MM.1S (cell line): ENCODE results near the gene NSL1.
"Not testable (repeated sequence)": the region's sequence is repeated elsewhere in the genome, so short reads cannot be mapped to it uniquely, and the experiment has no call there.

Source experiments
- DNase-seq: peaks from one replicate; pipeline ENCODE4 v3.0.0-alpha.2; 2015
- H2AFZ ChIP-seq: fragments of 300-600 bp; sonication (generic); 2 replicates; pipeline ENCODE4 v1.6.0; 2016; ENCODE audit warnings: antibody characterized with exemption, low read length
- H3F3A ChIP-seq: fragments of 300-600 bp; sonication (generic); 2 replicates; pipeline ENCODE4 v1.6.1; 2016; ENCODE audit warnings: mild to moderate bottlenecking, antibody characterized with exemption, low read length, moderate library complexity, mixed read lengths; ENCODE audit not compliant: insufficient read depth
- H3K27ac ChIP-seq: fragments of 300-600 bp; sonication (generic); 2 replicates; pipeline ENCODE4 v1.5.1; 2016; ENCODE audit warnings: mild to moderate bottlenecking, low read length
- H3K27me3 ChIP-seq: fragments of 300-600 bp; sonication (generic); replicated peaks from 2 replicates; pipeline ENCODE4 v1.6.0; 2016; ENCODE audit warnings: low read length; ENCODE audit not compliant: insufficient read depth
- H3K36me3 ChIP-seq: fragments of 300-600 bp; sonication (generic); replicated peaks from 2 replicates; pipeline ENCODE4 v1.6.1; 2016; ENCODE audit warnings: mild to moderate bottlenecking, low read length, mixed read lengths; ENCODE audit not compliant: insufficient read depth
- H3K4me1 ChIP-seq: fragments of 300-600 bp; sonication (generic); 2 replicates; pipeline ENCODE4 v1.6.1; 2016; ENCODE audit warnings: low read length, mixed read lengths
- H3K4me2 ChIP-seq: fragments of 300-600 bp; sonication (generic); 2 replicates; pipeline ENCODE4 v1.6.0; 2016; ENCODE audit warnings: low read depth, low read length
- H3K4me3 ChIP-seq: fragments of 300-600 bp; sonication (generic); 2 replicates; pipeline ENCODE4 v1.5.1; 2016; ENCODE audit warnings: low read length, mixed read lengths
- H3K79me2 ChIP-seq: fragments of 300-600 bp; sonication (generic); 2 replicates; pipeline ENCODE4 v1.6.1; 2016; ENCODE audit warnings: mixed run types, low read length, mixed read lengths
- H3K9ac ChIP-seq: fragments of 300-600 bp; sonication (generic); 2 replicates; pipeline ENCODE4 v1.6.1; 2016; ENCODE audit warnings: low read length, mixed read lengths
- H3K9me2 ChIP-seq: fragments of 300-600 bp; sonication (generic); replicated peaks from 2 replicates; pipeline ENCODE4 v1.6.1; 2016; ENCODE audit warnings: mild to moderate bottlenecking, low read length, mixed read lengths; ENCODE audit not compliant: insufficient read depth
- H3K9me3 ChIP-seq: fragments of 300-600 bp; sonication (generic); replicated peaks from 2 replicates; pipeline ENCODE4 v1.6.1; 2016; ENCODE audit warnings: mild to moderate bottlenecking, low read length, mixed read lengths; ENCODE audit not compliant: insufficient read depth
- H4K20me1 ChIP-seq: fragments of 300-600 bp; sonication (generic); 2 replicates; pipeline ENCODE4 v1.6.1; 2016; ENCODE audit warnings: mild to moderate bottlenecking, low read length, moderate library complexity, mixed read lengths; ENCODE audit not compliant: insufficient read depth
- EZH2 ChIP-seq: fragments of 300-600 bp; sonication (generic); optimal IDR thresholded peaks from 2 replicates; pipeline ENCODE3; 2017; ENCODE audit warnings: low read depth, mild to moderate bottlenecking, antibody characterized with exemption, low read length, mixed read lengths
- EZH2phosphoT487 ChIP-seq: fragments of 300-600 bp; sonication (generic); IDR thresholded peaks from 2 replicates; pipeline ENCODE4 v1.6.1; 2018; ENCODE audit warnings: antibody characterized with exemption, low read length
- TF ChIP-seq, protein P1 (sequence below): fragments of 300-600 bp; sonication (generic); IDR thresholded peaks from 2 replicates; pipeline ENCODE4 v1.5.1; 2016; ENCODE audit warnings: antibody characterized with exemption, low read length, mixed read lengths

NSL1 gene

DNA sequence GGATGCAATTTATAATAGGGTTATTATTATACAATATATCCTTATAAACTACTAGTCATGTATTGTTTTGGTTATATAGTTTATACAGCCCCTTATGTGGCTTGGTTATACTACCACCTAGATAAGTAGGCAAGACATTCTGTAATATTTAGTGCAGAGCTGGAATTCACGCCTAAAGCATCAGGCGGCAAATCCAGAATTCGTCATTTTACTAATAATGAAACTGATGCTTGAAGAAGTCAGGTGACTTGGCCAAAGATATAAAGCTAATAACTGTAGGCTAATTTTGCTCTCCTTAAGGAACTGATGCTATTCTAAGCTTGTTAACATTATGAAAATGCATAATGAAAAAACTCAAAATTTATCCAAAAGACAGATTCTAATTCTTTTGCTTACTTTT, 10.8 kb downstream of the NSL1 start:
- no peaks in the 10 kb centered on the region for H3K4me1 ChIP-seq
- no peak overlapping the region for H3K27ac ChIP-seq
- H3K79me2 ChIP-seq = no peaks in the 10 kb centered on the region
- H3K27me3 ChIP-seq = no peaks in the 10 kb centered on the region
- no peak overlapping the region for H3K4me2 ChIP-seq
- 0 out of 2 replicates have a peak, but pooled peaks cover 7% of the 10 kb centered on the region for H3K36me3 ChIP-seq
- no peak for DNase-seq
- no peaks in the 10 kb centered on the region for H4K20me1 ChIP-seq
- H3K4me3 ChIP-seq = no peak overlapping the region
- TF ChIP-seq, protein P1, sequence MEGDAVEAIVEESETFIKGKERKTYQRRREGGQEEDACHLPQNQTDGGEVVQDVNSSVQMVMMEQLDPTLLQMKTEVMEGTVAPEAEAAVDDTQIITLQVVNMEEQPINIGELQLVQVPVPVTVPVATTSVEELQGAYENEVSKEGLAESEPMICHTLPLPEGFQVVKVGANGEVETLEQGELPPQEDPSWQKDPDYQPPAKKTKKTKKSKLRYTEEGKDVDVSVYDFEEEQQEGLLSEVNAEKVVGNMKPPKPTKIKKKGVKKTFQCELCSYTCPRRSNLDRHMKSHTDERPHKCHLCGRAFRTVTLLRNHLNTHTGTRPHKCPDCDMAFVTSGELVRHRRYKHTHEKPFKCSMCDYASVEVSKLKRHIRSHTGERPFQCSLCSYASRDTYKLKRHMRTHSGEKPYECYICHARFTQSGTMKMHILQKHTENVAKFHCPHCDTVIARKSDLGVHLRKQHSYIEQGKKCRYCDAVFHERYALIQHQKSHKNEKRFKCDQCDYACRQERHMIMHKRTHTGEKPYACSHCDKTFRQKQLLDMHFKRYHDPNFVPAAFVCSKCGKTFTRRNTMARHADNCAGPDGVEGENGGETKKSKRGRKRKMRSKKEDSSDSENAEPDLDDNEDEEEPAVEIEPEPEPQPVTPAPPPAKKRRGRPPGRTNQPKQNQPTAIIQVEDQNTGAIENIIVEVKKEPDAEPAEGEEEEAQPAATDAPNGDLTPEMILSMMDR = no peak
- TF ChIP-seq EZH2 (no peak), EZH2phosphoT487 (no peak)
- H3K9me3 ChIP-seq = no peaks in the 10 kb centered on the region
- H3F3A ChIP-seq = no peaks in the 10 kb centered on the region
- H3K9ac ChIP-seq = no peak overlapping the region
- H2AFZ ChIP-seq = no peak overlapping the region
- H3K9me2 ChIP-seq = no peaks in the 10 kb centered on the region

DNA sequence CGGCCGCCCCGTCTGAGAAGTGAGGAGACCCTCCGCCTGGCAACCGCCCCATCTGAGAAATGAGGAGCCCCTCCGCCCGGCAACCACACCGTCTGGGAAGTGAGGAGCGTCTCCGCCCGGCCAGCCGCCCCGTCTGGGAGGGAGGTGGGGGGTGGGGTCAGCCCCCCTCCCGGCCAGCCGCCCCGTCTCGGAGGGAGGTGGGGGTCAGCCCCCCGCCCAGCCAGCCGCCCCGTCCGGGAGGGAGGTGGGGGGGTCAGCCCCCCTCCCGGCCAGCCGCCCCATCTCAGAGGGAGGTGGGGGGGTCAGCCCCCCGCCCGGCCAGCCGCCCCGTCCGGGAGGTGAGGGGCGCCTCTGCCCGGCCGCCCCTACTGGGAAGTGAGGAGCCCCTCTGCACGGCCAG, 12.5 kb downstream of the NSL1 start:
- not testable (repeated sequence) for H3K36me3 ChIP-seq, H2AFZ ChIP-seq, H3K4me3 ChIP-seq, H3K4me1 ChIP-seq, H3K27ac ChIP-seq, H3F3A ChIP-seq, H3K9me3 ChIP-seq, H3K79me2 ChIP-seq, H4K20me1 ChIP-seq, H3K4me2 ChIP-seq, H3K27me3 ChIP-seq, DNase-seq, H3K9me2 ChIP-seq, H3K9ac ChIP-seq

DNA sequence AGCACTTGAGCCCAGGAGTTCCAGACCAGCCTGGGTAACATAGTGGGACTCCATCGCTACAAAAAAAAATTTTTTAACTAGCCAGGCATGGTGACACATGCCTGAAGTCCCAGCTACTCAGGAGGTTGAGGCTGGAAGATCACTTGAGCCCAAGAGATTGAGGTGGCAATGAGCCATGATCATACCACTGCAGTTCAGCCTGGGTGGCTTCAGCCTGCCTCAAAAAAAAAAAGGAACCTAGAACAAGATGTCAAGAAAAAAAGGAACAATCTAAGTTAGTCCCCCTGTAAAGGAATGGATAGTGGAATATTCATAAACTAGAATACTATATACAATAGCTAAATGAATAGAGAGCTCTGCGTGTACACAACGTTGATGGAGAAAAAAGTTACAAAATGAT, 14.4 kb downstream of the NSL1 start:
- Histone ChIP-seq H2AFZ (no peak overlapping the region), H3F3A (no peaks in the 10 kb centered on the region), H3K27me3 (no peaks in the 10 kb centered on the region), H3K4me3 (no peak overlapping the region), H3K79me2 (no peaks in the 10 kb centered on the region), H3K4me2 (no peak overlapping the region), H3K27ac (no peak overlapping the region), H3K9me2 (no peaks in the 10 kb centered on the region), H4K20me1 (no peaks in the 10 kb centered on the region), H3K9ac (no peak overlapping the region), H3K36me3 (0 out of 2 replicates have a peak, but pooled peaks cover 6% of the 10 kb centered on the region), H3K9me3 (no peaks in the 10 kb centered on the region), H3K4me1 (no peaks in the 10 kb centered on the region)
- DNase-seq = no peak
- TF ChIP-seq, protein P1 = no peak
- TF ChIP-seq EZH2 (no peak), EZH2phosphoT487 (no peak)

DNA sequence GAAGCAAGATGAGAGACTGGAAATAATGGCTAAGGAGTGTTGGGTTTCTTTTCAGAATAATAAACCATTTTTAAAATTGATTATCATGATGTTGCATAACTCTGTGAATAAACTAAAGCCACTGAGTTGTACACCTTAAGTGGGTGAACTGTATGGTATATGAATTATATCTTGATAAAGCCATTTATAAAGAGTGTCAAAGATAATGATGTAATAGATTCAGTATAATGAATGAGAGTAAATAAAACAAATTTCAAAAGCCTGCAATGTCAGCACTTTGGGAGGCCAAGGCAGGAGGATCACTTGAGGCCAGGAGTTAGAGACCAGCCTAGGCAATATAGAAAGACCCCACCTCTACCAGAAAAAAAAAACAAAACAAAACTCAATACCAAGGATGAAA, 16.3 kb downstream of the NSL1 start:
- no peaks in the 10 kb centered on the region for H3K27me3 ChIP-seq
- no peak overlapping the region for H3K4me2 ChIP-seq
- H3F3A ChIP-seq = no peaks in the 10 kb centered on the region
- TF ChIP-seq EZH2 (no peak), EZH2phosphoT487 (no peak)
- TF ChIP-seq, protein P1 = no peak
- no peaks in the 10 kb centered on the region for H3K36me3 ChIP-seq
- H3K9me2 ChIP-seq = no peaks in the 10 kb centered on the region
- H3K4me3 ChIP-seq = no peak overlapping the region
- no peak overlapping the region for H3K27ac ChIP-seq
- no peaks in the 10 kb centered on the region for H3K9me3 ChIP-seq
- H3K79me2 ChIP-seq = peaks cover 6% of the 10 kb centered on the region; the same call in 1 of the 2 replicates
- DNase-seq = no peak
- no peak overlapping the region for H2AFZ ChIP-seq
- H3K9ac ChIP-seq = no peak overlapping the region
- H4K20me1 ChIP-seq = no peaks in the 10 kb centered on the region
- H3K4me1 ChIP-seq = no peaks in the 10 kb centered on the region
